HepG2 (cell line): ENCODE results near the gene IDNK. TPM values are rescaled to one million over a fixed set of nuclear protein-coding genes. Genes with fewer than 3 reads are reported as not detected.

Source experiments
- CHCHD3 ChIP-seq: sonication (generic); formaldehyde crosslinking; IDR thresholded peaks from 2 replicates; pipeline ENCODE4 v1.8.0; 2022; ENCODE audit warnings: mild to moderate bottlenecking, missing genetic modification reagents, moderate library complexity
- CHD4 ChIP-seq: fragments of 200-600 bp; sonication (generic); IDR thresholded peaks from 2 replicates; pipeline ENCODE4 v1.7.0; 2017; ENCODE audit warnings: mild to moderate bottlenecking, low read length, borderline replicate concordance
- GATAD1 ChIP-seq: IDR thresholded peaks from 2 replicates; pipeline ENCODE4 v1.6.1; 2016; ENCODE audit warnings: missing genetic modification reagents, missing compliant biosample characterization
- KDM5B ChIP-seq: sonication (generic); formaldehyde crosslinking; IDR thresholded peaks from 2 replicates; pipeline ENCODE4 v1.4.0; 2020; ENCODE audit warnings: missing genetic modification reagents, mild to moderate bottlenecking, borderline replicate concordance
- PCBP1 ChIP-seq: fragments of 200-400 bp; formaldehyde crosslinking; IDR thresholded peaks from 2 replicates; pipeline ENCODE4 v1.6.1; 2017; ENCODE audit warnings: mild to moderate bottlenecking, low read depth, low read length, borderline replicate concordance
- RBAK ChIP-seq: sonication (generic); formaldehyde crosslinking; IDR thresholded peaks from 2 replicates; pipeline ENCODE4 v1.5.1; 2020; ENCODE audit warnings: mild to moderate bottlenecking, missing genetic modification reagents
- ZBTB3 ChIP-seq: sonication (generic); formaldehyde crosslinking; IDR thresholded peaks from 2 replicates; pipeline ENCODE4 v1.4.0; 2020; ENCODE audit warnings: low read depth, mild to moderate bottlenecking, moderate library complexity, missing genetic modification reagents, borderline replicate concordance
- ZNF572 ChIP-seq: sonication (generic); formaldehyde crosslinking; IDR thresholded peaks from 2 replicates; pipeline ENCODE4 v1.5.1; 2020; ENCODE audit warnings: mild to moderate bottlenecking, missing genetic modification reagents
- polyA plus RNA-seq, 8 experiments: library from polyadenylated mRNA; depleted of rRNA in 3 of 8; stranded (reverse) in 7 of 8; unstranded in 1 of 8; fragments of >200 nt; fragmentation: Illumina TruSeq in 4 of 8; extraction: Trizol in 4 of 8; gene quantifications; 2 replicates each; pipeline versions ENCODE4 v1.2.1 to v1.2.3, GENCODE V29; 2011 to 2016; ENCODE audit warnings: low read depth in 4 of 8, missing spikeins in 1 of 8, mixed read lengths in 1 of 8; ENCODE audit not compliant: insufficient read depth in 1 of 8
- total RNA-seq, 5 experiments: library from RNA; depleted of rRNA; stranded (reverse); fragments of >200 nt; fragmentation: Illumina TruSeq; extraction: Trizol; gene quantifications; 2 replicates each; pipeline ENCODE4 v1.2.3, GENCODE V29; 2016; ENCODE audit warnings: low read depth in 1 of 5
- TF ChIP-seq, protein P1 (sequence below): sonication (generic); formaldehyde crosslinking; IDR thresholded peaks from 2 replicates; pipeline ENCODE4 v1.4.0; 2020; ENCODE audit warnings: missing genetic modification reagents
- TF ChIP-seq, protein P2 (sequence below), 2 experiments: fragments of 450-650 bp in 1 of 2; sonication (generic) in 1 of 2; formaldehyde crosslinking in 1 of 2; IDR thresholded peaks; 2 replicates each; pipeline versions ENCODE4 v1.6.1 to v1.8.0; 2016 to 2022; ENCODE audit warnings: antibody characterized with exemption in 1 of 2, mild to moderate bottlenecking in 1 of 2, missing genetic modification reagents in 1 of 2
- TF ChIP-seq, protein P3 (sequence below): sonication (generic); formaldehyde crosslinking; IDR thresholded peaks from 2 replicates; pipeline ENCODE4 v1.8.1; 2022; ENCODE audit warnings: mild to moderate bottlenecking, missing genetic modification reagents

Gene IDNK
- total and polyA plus RNA-seq, 2 of the 13 experiments (the other 11 are each of a cell fraction or from before 2014, with no cell fraction given), result 3.1 to 4.8 TPM

DNA sequence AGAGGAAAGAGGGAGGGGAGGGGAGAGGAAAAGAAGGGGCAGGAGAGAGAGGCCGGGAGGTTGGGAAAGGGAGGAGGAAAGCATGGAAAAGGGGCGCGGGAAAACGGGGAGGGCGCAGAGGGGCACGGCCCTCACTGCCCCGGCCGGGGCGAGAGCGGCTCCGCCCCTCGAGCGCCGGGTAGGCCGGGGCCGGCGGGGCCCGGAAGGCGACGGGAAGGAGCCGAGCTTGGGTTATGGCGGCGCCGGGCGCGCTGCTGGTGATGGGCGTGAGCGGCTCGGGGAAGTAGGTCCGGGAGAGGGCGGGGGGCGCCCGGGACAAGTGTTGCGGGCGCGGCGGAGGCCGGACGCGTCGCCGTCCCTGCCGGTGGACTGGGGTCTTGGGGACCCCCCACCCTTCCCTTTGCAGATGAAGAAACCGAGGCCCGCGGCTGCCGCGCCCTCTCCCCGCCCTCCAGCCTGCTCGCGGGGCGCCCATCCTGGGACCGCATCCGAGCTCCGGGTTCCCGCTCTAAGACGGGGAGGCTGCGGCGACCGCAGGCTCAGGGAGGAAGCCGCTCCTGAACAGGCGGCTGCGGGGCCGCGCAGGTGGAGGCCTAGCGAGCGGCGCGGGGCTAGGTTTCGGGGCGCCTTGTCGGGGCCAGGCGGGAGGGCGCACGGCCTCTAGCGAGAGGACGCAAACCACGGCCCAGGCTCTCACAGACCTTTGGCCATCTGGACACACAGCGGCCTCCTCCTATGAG lies at the start of gene IDNK (continued):
- TF ChIP-seq, protein P1, sequence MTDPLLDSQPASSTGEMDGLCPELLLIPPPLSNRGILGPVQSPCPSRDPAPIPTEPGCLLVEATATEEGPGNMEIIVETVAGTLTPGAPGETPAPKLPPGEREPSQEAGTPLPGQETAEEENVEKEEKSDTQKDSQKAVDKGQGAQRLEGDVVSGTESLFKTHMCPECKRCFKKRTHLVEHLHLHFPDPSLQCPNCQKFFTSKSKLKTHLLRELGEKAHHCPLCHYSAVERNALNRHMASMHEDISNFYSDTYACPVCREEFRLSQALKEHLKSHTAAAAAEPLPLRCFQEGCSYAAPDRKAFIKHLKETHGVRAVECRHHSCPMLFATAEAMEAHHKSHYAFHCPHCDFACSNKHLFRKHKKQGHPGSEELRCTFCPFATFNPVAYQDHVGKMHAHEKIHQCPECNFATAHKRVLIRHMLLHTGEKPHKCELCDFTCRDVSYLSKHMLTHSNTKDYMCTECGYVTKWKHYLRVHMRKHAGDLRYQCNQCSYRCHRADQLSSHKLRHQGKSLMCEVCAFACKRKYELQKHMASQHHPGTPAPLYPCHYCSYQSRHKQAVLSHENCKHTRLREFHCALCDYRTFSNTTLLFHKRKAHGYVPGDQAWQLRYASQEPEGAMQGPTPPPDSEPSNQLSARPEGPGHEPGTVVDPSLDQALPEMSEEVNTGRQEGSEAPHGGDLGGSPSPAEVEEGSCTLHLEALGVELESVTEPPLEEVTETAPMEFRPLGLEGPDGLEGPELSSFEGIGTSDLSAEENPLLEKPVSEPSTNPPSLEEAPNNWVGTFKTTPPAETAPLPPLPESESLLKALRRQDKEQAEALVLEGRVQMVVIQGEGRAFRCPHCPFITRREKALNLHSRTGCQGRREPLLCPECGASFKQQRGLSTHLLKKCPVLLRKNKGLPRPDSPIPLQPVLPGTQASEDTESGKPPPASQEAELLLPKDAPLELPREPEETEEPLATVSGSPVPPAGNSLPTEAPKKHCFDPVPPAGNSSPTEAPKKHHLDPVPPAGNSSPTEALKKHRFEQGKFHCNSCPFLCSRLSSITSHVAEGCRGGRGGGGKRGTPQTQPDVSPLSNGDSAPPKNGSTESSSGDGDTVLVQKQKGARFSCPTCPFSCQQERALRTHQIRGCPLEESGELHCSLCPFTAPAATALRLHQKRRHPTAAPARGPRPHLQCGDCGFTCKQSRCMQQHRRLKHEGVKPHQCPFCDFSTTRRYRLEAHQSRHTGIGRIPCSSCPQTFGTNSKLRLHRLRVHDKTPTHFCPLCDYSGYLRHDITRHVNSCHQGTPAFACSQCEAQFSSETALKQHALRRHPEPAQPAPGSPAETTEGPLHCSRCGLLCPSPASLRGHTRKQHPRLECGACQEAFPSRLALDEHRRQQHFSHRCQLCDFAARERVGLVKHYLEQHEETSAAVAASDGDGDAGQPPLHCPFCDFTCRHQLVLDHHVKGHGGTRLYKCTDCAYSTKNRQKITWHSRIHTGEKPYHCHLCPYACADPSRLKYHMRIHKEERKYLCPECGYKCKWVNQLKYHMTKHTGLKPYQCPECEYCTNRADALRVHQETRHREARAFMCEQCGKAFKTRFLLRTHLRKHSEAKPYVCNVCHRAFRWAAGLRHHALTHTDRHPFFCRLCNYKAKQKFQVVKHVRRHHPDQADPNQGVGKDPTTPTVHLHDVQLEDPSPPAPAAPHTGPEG, result peak; percentile 93
- TF ChIP-seq ZBTB3 (CRISPR knock-in tag) (no peak), GATAD1 (CRISPR knock-in tag) (peak; percentile 33; the same call in 1 of the 2 replicates), CHD4 (no peak), ZNF572 (CRISPR knock-in tag) (peak; percentile 62; the same call in 1 of the 2 replicates), RBAK (CRISPR knock-in tag) (no peak), CHCHD3 (CRISPR knock-in tag) (no peak), KDM5B (peak; percentile 86), PCBP1 (peak; percentile 45; the same call in 1 of the 2 replicates)
- TF ChIP-seq, protein P2, sequence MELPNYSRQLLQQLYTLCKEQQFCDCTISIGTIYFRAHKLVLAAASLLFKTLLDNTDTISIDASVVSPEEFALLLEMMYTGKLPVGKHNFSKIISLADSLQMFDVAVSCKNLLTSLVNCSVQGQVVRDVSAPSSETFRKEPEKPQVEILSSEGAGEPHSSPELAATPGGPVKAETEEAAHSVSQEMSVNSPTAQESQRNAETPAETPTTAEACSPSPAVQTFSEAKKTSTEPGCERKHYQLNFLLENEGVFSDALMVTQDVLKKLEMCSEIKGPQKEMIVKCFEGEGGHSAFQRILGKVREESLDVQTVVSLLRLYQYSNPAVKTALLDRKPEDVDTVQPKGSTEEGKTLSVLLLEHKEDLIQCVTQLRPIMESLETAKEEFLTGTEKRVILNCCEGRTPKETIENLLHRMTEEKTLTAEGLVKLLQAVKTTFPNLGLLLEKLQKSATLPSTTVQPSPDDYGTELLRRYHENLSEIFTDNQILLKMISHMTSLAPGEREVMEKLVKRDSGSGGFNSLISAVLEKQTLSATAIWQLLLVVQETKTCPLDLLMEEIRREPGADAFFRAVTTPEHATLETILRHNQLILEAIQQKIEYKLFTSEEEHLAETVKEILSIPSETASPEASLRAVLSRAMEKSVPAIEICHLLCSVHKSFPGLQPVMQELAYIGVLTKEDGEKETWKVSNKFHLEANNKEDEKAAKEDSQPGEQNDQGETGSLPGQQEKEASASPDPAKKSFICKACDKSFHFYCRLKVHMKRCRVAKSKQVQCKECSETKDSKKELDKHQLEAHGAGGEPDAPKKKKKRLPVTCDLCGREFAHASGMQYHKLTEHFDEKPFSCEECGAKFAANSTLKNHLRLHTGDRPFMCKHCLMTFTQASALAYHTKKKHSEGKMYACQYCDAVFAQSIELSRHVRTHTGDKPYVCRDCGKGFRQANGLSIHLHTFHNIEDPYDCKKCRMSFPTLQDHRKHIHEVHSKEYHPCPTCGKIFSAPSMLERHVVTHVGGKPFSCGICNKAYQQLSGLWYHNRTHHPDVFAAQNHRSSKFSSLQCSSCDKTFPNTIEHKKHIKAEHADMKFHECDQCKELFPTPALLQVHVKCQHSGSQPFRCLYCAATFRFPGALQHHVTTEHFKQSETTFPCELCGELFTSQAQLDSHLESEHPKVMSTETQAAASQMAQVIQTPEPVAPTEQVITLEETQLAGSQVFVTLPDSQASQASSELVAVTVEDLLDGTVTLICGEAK (IDR thresholded peaks at IDR 0.05), result no peak
- TF ChIP-seq, protein P2 (CRISPR knock-in tag; IDR thresholded peaks at IDR 0.05), result peak; percentile 72
- TF ChIP-seq, protein P3, sequence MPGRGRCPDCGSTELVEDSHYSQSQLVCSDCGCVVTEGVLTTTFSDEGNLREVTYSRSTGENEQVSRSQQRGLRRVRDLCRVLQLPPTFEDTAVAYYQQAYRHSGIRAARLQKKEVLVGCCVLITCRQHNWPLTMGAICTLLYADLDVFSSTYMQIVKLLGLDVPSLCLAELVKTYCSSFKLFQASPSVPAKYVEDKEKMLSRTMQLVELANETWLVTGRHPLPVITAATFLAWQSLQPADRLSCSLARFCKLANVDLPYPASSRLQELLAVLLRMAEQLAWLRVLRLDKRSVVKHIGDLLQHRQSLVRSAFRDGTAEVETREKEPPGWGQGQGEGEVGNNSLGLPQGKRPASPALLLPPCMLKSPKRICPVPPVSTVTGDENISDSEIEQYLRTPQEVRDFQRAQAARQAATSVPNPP (CRISPR knock-in tag), result no peak
